HG02588 (cell line): Measurements from ENCODE around the gene POTEM.
A peak's percentile ranks its signal among the peaks of the same experiment; 100 is the strongest.
"Not testable (repeated sequence)": the region's sequence is repeated elsewhere in the genome, so short reads cannot be mapped to it uniquely, and the experiment has no call there.

ENCODE experiments used
- ATAC-seq: cut with Tn5 transposase; IDR thresholded peaks from one replicate; pipeline ENCODE4 v1.9.1; 2021; ENCODE audit warnings: mild to moderate bottlenecking, moderate library complexity; ENCODE audit not compliant: unreplicated experiment

The POTEM gene

DNA sequence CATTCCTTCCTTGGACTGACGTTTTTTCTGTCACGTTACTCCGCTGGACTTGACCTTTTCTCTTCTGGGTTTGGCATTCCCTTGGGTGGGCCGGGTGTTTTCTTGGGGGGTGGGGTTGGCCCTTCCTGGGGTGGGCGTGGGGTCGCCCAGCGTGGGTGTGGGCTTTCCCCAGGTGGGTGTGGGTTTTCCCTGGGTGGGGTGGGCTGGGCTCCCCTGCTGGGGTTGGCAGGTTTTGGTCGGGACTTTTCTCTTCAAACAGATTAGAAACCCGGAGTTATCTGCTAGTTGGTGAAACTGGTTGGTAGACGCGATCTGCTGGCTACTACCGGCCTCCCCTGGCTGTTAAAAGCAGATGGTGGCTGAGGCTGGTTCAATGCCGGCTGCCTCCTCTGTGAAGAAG, at the start of gene POTEM:
Gene POTEM, plus strand, starts transcription at position 301 of the 400 bp plus-strand sequence. Its CDS starts 52 bp downstream, at position 353.
- ATAC-seq: not testable (repeated sequence)

DNA sequence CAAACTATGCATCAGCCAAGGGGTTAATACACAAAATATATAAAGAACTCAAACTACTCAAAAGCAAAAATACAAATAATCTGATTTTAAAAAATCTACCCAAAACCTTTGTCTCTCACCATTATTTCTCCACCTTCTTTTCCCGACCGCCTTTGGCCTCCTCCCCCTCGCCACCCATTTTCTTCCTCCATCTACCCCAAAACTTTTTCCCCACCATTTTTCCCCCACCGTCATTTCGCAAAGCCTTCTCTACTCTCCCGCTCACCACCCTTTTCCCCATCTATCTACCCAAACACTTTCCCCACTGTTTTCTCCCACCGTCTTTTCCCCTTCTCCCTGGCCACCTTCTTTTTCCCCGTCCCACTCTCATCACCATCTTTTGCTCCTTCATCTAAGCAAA, 48.9 kb upstream of the POTEM start:
- ATAC-seq: not testable (repeated sequence)

DNA sequence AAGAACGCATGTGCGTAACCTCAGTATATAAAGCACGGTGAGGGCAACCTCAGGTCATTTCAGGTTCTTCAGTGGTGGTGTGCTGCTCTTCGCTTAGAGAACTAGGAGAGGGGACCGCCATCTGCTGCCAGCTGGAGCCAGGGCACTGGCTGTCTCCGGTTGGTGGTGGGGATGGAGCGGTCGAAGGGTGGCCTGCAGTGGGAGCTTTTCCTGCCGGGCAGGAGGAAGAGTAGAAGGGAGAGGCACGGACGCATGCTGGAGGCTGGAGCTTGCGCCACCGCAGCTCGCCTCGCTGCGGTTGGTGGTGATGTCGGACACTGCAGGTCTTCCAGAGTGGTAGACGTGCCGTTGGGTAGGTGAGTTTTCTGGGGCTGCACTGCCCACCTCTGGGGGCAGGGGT, 47.2 kb upstream of the POTEM start:
- not testable (repeated sequence) for ATAC-seq

DNA sequence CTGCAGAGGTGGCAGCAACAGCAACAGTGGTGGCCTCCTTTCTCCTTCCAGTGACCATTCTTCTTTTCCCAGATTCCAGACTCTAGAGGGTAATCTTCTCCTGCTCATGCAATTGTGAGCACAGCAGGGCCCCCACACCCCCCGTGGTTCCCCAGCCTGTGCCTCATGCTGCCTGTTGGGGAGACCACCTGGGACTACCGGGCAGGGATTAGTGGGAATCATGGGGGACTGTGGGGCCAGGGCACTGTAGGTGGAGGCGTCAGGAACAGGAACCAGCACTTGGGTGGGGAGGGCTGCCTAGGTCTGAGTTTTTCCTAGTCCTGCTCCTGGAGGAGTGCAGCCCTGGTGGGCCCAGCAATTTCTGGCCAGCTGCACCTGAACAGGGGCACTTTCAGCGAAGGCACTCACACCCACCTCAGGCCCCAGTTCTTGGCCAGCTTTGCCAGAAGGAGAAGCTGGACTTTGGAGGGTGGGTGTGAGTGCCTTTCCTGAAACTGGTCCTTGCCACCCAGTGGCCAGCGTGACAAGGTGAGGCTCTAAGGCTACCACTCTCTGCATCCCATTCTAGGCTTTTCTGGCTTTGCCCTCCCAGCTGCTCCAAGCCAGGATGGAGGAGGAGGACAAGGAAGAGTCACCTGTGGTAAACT, 46.1 kb upstream of the POTEM start:
- not testable (repeated sequence) for ATAC-seq

DNA sequence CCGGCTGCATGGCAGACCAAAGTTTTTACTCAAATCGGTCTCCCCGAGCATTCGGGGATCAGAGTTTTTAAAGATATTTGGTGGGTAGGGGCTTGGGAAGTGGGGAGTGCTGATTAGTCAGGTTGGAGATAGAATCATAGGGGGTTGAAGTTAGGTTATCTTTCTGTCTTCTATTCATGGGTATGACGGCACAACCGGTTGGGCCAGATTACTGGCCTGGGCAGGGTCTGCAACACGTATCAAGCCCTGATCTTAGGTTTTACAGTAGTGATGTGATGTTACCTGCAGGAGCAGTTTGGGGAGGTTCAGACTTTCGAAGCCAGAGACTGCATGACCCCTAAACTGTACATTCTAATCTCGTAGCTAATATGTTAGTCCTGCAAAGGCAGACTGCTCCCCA, 30.4 kb upstream of the POTEM start:
- not testable (repeated sequence) for ATAC-seq

DNA sequence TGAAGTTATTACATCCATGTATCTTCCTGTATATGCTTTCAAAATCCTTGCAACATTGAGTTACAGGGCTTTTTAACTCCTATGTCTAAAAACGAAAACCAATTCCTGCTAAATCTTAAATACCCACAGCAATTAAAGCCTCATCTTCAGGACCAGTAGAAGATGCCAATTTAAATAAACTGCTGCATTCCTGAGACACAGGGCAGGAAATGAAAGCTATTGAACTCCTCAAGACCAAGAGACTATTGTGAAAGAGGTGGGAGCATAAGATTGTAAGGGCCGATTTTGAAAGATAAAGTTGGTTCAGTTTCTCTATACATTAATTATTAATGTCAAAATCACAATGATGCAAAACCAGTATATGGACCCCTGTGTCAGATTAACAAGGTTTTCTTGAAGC, 28.5 kb upstream of the POTEM start:
- ATAC-seq: not testable (repeated sequence)

DNA sequence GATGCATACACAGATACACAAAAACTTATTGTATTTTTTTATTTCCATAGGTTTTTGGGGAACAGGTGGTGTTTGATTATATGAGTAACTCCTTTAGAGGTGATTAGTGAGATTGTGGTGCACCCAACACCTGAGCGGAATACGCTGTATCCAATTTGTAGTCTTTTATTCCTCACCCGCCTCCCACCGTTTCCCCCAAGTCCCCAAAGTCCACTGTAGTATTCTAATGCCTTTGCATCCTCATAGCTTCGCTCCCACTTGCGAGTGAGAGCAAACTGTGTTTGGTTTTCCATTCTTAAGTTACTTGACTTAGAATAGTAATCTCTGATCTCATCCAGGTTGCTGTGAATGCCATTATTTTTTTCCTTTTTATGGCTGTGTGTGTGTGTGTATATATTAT, 17.3 kb upstream of the POTEM start:
- not testable (repeated sequence) for ATAC-seq

DNA sequence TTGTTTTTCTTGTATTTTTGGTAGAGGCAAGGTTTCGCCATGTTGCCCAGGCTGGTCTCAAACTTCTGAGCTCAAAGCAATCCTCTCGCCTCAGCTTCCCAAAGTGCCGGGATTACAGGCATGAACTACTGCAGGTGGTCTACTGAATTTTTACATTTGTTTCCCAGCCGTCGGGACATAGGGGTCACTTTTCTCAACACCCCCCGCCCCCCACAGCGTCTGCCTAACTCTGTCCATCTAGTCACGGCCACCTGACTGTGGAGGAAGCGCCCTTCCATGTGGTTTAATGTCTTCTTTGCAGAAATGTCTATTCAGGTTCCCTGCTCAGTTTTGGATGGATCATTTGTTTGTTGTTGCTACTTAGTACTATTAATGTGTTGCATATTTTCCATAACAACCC, 14.1 kb upstream of the POTEM start:
- not testable (repeated sequence) for ATAC-seq

DNA sequence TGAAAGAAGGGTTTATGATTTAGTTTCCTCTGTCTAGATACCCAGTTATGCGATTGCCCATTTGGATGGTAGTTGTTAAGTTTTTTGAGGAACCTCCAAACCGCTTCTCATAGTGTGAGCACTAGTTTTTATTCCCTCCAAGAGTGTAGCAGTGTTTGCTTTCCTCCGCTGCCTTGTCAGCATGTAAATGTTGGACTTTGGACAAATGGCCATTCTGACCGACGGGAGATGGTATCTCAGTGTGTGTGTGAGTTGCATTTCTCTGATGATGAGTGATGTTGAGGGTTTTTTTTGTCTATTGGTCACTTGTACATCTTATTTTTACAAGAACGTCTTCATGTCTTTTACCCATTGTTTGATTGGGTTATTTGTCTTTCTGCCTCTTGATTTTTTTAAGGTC, 11.4 kb upstream of the POTEM start:
- not testable (repeated sequence) for ATAC-seq

DNA sequence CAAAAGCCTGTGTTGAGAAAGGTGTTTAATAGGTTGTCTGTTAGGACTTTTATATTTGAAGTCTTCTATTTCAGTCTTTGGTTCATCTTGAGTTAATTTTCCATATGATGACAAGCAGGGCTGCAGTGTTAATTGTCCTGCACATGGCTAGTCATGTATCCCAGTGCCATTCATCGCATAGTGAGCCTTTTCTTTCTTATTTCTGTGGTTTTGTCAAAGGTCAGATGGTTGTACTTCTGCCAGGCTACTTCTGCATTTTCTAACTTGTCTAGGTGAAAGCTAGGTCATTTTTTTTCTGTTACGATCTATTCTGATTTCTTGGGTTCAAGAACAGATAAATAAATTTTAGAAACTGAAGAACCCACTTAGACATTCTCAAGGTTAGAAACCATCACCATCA, 5.7 kb upstream of the POTEM start:
- not testable (repeated sequence) for ATAC-seq

DNA sequence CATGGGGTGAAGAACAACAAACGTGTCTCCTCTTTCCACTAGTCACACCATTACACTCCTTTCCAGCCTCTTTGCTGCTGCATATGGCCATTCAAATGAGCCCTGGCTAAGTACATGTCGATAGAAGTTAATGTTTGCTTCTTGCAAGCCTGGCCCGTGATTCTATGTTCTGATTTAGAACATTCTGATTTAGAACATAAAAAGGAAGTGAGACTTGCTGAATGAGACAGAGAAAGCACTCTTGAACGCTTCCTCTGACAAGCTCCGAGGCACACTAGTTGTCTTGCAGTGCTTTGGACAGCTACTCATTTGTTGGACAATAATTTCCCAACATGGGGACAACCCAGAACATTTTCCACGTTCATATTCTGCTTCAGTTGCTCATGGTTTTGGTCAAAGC, 5.1 kb upstream of the POTEM start:
- ATAC-seq: peak; percentile 78

DNA sequence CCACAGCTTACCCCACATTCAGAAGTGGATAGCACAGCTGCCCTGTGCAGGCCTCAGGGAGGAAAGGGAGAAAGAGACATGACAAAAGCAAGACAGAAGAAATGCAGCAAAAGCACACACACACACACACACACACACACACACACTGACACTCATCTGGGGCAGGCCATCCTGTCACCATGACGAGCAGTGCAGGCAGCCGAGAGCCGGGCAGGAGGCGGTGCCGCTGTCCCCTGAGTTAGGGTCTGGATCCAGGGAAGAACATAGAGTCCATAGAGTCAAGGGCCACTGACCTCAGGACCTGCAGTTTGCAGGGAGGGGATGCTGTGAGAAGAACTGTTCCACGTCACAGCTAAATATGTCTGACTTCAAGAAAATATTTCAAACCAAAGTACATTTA, 4.0 kb upstream of the POTEM start:
- ATAC-seq: not testable (repeated sequence)

DNA sequence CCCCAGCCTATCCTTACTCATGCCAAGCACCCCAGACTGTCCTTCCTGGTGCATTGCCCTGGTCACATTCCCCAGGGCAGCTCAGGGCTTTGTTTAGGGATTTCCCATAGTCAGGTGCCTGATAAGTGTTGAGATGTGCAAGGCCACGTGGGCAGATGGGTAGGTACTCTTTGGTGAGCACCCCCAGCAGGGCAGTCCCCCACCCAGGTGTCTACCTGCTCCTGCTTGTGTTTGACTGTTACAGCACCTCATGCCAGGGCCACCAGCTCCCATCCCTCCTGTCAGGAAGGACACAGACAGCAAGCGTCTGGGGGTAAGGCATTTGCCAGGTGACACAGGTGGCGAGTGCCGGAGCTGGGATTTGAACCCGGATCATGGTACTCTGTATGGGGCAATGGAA, 2.4 kb upstream of the POTEM start:
- ATAC-seq: not testable (repeated sequence)

DNA sequence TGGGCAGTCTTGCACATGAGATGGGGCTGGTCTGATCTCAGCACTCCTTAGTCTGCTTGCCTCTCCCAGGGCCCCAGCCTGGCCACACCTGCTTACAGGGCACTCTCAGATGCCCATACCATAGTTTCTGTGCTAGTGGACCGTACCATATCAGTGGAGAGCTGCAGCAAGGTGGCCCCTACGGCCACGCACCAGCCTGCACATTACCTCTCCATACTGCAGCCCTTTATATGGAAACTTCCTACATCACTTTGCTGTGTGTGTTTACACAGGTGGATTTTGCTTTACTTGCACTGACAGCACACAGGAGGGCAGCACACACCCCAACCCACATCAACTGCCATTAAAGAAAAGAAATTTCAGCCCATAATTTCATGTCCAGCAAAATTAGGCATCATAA, 35.3 kb downstream of the POTEM start:
- ATAC-seq: not testable (repeated sequence)

DNA sequence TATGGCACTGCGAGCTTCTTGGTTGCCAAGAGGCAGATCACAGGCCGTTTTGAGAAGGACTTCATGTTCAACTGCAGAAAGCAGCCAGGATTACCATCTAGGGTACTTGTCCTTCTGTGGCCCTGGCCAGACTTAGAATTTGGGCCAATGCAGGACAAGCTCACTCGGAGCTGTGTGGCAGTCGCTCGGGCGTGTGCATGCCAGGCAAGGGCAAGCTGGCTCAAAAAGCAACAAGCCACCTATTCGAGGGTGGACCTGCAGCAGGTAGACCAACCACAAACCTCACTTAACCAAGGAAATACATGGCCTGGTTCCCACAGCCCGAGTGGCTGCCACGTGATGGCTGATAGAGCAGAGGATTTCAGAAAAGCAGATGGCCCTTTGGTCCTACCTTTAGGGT, 39.3 kb downstream of the POTEM start:
- not testable (repeated sequence) for ATAC-seq

DNA sequence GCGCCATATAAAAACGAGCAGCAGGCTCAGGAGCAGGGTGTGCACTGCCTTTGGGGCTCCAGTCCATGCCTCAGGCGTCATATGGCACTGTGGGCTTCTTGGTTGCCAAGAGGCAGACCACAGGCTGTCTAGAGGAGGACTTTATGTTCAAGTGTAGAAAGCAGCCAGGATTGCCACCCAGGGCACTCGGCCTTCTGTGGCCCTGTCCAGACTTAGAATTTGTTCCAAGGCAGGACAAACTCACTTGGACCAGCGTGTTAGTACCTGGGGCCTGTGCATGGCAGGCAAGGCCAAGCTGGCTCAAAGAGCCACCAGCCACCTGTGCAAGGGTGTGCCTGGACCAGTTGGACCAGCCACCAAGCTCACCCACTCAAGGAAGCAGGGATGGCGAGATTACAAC, 40.4 kb downstream of the POTEM start:
- ATAC-seq: not testable (repeated sequence)

DNA sequence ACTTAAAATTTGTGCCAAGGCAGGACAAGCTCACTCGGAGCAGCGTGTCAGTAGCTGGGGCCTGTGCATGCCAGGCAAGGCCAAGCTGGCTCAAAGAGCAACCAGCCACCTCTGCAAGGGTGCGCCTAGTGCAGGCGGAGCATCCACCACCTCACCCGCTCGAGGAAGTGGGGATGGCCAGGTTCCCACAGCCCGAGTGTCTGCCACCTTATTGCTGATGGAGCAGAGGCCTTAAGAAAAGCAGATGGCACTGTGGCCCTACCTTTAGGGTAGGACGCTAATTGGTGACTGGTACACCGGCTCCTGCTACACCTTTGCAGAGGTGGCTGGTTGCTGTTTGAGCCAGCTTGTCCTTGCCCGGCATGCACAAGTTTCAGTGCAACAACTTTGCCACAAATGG, 43.8 kb downstream of the POTEM start:
- not testable (repeated sequence) for ATAC-seq

DNA sequence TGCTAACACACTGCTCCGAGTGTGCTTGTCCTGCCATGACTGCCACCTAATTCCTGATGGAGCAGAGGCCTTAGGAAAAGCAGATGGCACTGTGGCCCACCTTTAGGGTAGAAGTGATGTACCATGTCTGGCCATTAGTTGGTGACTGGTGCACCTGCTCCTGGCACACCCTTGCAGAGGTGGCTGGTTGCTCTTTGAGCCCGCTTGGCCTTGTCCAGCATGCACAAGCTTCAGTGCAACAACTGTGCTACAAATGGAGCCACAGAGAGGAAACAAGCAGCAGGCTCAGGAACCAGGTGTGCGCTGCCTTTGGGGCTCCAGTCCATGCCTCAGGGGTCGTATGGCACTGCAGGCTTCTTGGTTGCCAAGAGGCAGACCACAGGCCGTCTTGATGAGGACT, 44.5 kb downstream of the POTEM start:
- not testable (repeated sequence) for ATAC-seq

DNA sequence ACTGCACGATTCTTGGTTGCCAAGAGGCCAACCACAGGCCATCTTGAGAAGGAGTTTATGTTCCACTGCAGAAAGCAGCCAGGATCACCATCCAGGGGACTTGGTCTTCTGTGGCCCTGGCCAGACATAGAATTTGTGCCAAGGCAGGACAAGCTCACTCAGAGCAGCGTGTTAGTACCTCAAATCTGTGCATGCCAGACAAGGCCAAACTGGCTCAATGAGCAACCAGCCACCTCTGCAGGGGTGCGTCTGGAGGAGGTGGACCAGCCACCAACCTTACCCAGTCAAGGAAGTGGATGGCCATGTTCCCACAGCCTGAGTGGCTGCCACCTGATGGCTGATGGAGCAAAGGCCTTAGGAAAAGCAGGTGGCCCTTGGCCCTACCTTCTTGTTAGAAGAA, 48.0 kb downstream of the POTEM start:
- ATAC-seq: not testable (repeated sequence)

DNA sequence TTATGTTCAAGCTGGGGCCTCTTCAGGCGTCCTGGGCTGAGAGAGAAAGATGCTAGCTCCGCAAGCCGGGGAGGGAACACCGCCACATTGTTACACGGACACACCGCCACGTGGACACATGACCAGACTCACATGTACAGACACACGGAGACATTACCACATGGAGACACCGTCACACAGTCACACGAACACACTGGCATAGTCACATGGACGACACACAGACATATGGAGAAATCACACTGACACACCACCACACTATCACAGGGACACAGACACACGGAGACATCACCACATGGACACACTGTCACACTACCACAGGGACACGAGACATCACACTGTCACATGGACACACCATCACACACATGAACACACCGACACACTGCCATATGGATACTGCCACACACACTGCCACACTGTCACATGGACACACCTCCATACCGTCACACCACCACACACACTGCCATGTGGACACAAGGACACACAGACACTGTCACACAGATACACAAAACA, 57.9 kb downstream of the POTEM start:
- ATAC-seq: not testable (repeated sequence)

DNA sequence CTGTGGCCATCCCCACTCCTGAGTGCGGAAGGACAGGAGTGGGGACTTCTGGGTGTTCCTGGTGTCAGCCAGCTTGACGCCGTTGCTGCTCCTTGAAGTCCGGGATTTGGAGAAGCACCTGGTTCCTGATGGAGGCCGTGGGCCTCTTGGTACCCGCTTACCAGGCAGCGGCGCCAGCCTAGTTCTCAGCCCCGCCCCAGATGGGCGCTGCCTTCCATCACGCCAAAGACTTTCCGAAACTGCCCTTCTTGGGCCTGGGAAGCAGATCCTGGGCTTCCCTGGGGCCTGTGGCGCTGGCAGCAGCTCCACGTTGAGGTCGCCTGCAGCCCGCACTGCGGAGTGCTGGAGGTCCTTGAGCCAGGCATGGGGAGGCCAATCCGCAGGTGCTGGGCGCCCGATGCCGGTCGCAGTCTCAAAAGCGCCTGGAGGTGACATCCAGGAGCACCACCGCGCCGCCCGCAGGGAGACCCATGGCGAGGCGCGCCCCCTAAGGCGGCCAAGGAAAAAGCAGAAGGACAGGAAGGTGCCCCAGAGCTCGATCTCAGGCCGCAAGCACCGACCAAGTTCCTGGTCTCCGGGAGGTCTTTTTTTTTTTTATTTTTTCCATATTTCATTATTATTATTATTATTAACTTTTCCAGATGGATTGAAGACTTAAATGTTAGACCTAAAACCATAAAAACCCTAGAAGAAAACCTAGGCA, 59.6 kb downstream of the POTEM start:
- not testable (repeated sequence) for ATAC-seq

DNA sequence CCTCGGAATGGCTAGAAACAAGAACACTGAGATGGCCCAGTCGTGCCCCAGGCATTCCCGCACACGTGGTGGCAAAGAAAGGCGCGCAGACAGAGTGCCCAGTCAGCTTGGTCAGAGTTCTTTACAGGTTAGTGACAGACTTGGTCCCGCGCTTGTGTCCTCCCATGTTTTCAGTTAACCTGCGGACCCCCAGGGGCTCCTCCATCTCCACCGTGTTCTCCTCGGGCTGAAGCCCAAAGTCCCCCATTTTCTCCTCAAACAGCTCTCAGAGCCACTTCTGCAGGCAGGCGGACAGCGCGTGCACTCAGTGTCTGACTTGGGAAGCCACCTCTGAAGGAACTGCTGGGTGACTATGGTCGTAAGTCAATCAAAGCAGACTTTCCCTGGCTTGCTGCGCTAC, 60.7 kb downstream of the POTEM start:
- not testable (repeated sequence) for ATAC-seq
